ENCODE measurements around the gene LCE7A. TPM values are rescaled to one million over a fixed set of nuclear protein-coding genes. Genes with fewer than 3 reads are reported as not detected.

The LCE7A gene
- total RNA-seq, 2 donors from 2014 or later, result not detected

- no peak for DNase-seq
- no peak for TF ChIP-seq CTCF (conservative IDR thresholded peaks at IDR 0.05)
- Mint-ChIP-seq H3K27ac (no peak overlapping the region), H3K9me3 (peaks cover 82% of the 10 kb centered on the region), H3K36me3 (ENCODE audit: low read depth) (no peaks in the 10 kb centered on the region), H3K4me1 (no peaks in the 10 kb centered on the region), H3K27me3 (ENCODE audit: insufficient read depth) (peaks cover 3% of the 10 kb centered on the region), H3K4me3 (no peak overlapping the region)
- H3K4me1 ChIP-seq (ENCODE audit: control insufficient read depth, insufficient read depth, low read length), result no peaks in the 10 kb centered on the region
- H3K36me3 ChIP-seq (ENCODE audit: control insufficient read depth, insufficient read depth, low read length), result no peaks in the 10 kb centered on the region
- no peaks in the 10 kb centered on the region for H3K27me3 ChIP-seq (ENCODE audit: control insufficient read depth, insufficient read depth, low read length, poor library complexity, severe bottlenecking)
- H3K27ac ChIP-seq (ENCODE audit: low read depth, low read length), result no peak overlapping the region
- no peak overlapping the region for H3K4me3 ChIP-seq (ENCODE audit: low read length)
- H3K9ac ChIP-seq (ENCODE audit: extremely low read depth, low read length, poor library complexity, severe bottlenecking), result no peak overlapping the region
- H3K9me3 ChIP-seq (ENCODE audit: control insufficient read depth, low read length), result peaks cover 42% of the 10 kb centered on the region
Observed at GRCh38 chr1:152879559-152880198, 19.9 kb downstream of the LCE7A start.

- Histone ChIP-seq H3K4me3 (ENCODE audit: low read length) (no peak overlapping the region), H3K9ac (ENCODE audit: extremely low read depth, low read length, poor library complexity, severe bottlenecking) (no peak overlapping the region), H3K9me3 (ENCODE audit: control insufficient read depth, low read length) (peaks cover 43% of the 10 kb centered on the region), H3K27ac (ENCODE audit: low read depth, low read length) (no peak overlapping the region), H3K36me3 (ENCODE audit: control insufficient read depth, insufficient read depth, low read length) (no peaks in the 10 kb centered on the region), H3K27me3 (ENCODE audit: control insufficient read depth, insufficient read depth, low read length, poor library complexity, severe bottlenecking) (no peaks in the 10 kb centered on the region), H3K4me1 (ENCODE audit: control insufficient read depth, insufficient read depth, low read length) (no peaks in the 10 kb centered on the region)
- no peak overlapping the region for H3K4me3 Mint-ChIP-seq
- WGBS, 2 experiments (ENCODE audit: insufficient coverage in 1 of 2, insufficient read length in 1 of 2), result 80 to 82% methylated on average over 2 to 4 of the region's 4 CpGs
- H3K27ac Mint-ChIP-seq, result no peak overlapping the region
- H3K9me3 Mint-ChIP-seq, result peaks cover 83% of the 10 kb centered on the region
- no peak for DNase-seq
- peaks cover 3% of the 10 kb centered on the region for H3K27me3 Mint-ChIP-seq (ENCODE audit: insufficient read depth)
- H3K36me3 Mint-ChIP-seq (ENCODE audit: low read depth), result no peaks in the 10 kb centered on the region
- no peak for TF ChIP-seq CTCF (conservative IDR thresholded peaks at IDR 0.05)
- H3K4me1 Mint-ChIP-seq, result no peaks in the 10 kb centered on the region
Observed at GRCh38 chr1:152880316-152880715, 20.5 kb downstream of the LCE7A start.

- H3K4me1 ChIP-seq (ENCODE audit: control insufficient read depth, insufficient read depth, low read length), result no peaks in the 10 kb centered on the region
- H3K27ac Mint-ChIP-seq, result no peak overlapping the region
- no peak for TF ChIP-seq CTCF (conservative IDR thresholded peaks at IDR 0.05)
- peaks cover 3% of the 10 kb centered on the region for H3K27me3 Mint-ChIP-seq (ENCODE audit: insufficient read depth)
- 82 to 85% methylated on average over 4 to 5 of the region's 5 CpGs for WGBS, 2 experiments (ENCODE audit: insufficient coverage in 1 of 2, insufficient read length in 1 of 2)
- H3K9ac ChIP-seq (ENCODE audit: extremely low read depth, low read length, poor library complexity, severe bottlenecking), result no peak overlapping the region
- DNase-seq, result no peak
- no peaks in the 10 kb centered on the region for H3K27me3 ChIP-seq (ENCODE audit: control insufficient read depth, insufficient read depth, low read length, poor library complexity, severe bottlenecking)
- H3K36me3 Mint-ChIP-seq (ENCODE audit: low read depth), result no peaks in the 10 kb centered on the region
- no peak overlapping the region for H3K27ac ChIP-seq (ENCODE audit: low read depth, low read length)
- H3K4me3 Mint-ChIP-seq, result no peak overlapping the region
- H3K4me1 Mint-ChIP-seq, result no peaks in the 10 kb centered on the region
- H3K9me3 Mint-ChIP-seq, result peaks cover 84% of the 10 kb centered on the region
- H3K9me3 ChIP-seq (ENCODE audit: control insufficient read depth, low read length), result peaks cover 44% of the 10 kb centered on the region
- no peak overlapping the region for H3K4me3 ChIP-seq (ENCODE audit: low read length)
- H3K36me3 ChIP-seq (ENCODE audit: control insufficient read depth, insufficient read depth, low read length), result no peaks in the 10 kb centered on the region
Observed at GRCh38 chr1:152880907-152881306, 21.1 kb downstream of the LCE7A start.
